Measurements from ENCODE around the gene GPX2. TPM values are rescaled to one million over a fixed set of nuclear protein-coding genes. Genes with fewer than 3 reads are reported as not detected.

The GPX2 gene
- 1 to 10 TPM in 1 of 4 donors, not detected in 3; 4.0 TPM for total RNA-seq

DNA sequence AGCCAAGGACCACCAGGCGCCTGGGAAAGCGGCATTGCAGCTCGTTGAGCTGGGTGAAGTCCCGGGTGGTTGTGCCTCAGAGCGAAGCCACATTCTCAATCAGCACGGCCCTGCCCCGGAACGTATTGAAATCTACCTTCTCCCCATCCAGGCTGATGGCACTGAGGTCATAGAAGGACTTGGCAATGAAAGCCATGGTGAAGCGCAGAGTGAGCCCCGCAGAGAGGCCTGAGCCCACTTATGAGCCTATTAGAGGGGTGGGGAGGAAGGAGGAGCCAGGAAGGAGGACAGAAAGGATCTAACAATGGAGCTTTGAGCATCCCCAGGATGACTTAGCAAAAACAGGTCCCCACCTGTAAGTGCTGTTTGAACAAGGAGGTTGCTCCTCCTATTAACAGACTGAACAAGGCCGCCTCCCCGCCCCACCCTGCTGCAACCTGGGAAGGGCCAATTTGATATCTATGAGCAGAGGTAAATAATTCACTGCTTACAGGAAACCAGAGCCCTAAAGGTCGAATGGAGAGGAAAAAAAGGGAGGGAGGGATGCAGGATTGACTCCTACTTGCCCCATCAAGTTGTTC, at the start of gene GPX2:
Gene GPX2 (minus strand): TSS at position 215 of the 581 bp plus-strand sequence. CDS start 19 bp downstream, at position 196.
- no peak for TF ChIP-seq POLR2A (IDR thresholded peaks at IDR 0.05)
- intact Hi-C loops (cut with DNase I) = no loop called here

DNA sequence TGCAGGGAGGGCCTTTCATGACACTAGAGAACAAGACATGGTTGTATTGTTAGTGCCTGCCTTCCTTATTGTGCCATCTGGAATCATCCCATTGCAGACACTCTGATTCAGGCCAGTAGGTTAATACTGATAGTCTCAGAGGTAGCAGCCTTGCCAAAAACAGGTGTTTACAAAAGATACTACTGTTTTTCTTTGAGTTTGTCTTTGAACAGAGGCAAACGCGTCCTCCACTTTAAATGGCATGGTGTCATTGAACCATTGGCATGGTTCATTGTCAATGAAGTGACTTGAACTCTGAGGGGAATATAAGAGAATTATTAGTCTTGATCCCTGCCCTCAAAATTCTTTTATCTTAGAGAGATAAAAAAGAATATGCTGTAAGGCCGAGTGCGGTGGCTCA, 48.4 kb upstream of the GPX2 start:
- TF ChIP-seq, protein P1, sequence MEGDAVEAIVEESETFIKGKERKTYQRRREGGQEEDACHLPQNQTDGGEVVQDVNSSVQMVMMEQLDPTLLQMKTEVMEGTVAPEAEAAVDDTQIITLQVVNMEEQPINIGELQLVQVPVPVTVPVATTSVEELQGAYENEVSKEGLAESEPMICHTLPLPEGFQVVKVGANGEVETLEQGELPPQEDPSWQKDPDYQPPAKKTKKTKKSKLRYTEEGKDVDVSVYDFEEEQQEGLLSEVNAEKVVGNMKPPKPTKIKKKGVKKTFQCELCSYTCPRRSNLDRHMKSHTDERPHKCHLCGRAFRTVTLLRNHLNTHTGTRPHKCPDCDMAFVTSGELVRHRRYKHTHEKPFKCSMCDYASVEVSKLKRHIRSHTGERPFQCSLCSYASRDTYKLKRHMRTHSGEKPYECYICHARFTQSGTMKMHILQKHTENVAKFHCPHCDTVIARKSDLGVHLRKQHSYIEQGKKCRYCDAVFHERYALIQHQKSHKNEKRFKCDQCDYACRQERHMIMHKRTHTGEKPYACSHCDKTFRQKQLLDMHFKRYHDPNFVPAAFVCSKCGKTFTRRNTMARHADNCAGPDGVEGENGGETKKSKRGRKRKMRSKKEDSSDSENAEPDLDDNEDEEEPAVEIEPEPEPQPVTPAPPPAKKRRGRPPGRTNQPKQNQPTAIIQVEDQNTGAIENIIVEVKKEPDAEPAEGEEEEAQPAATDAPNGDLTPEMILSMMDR (IDR thresholded peaks at IDR 0.05) = no peak
- no peak for TF ChIP-seq POLR2A (IDR thresholded peaks at IDR 0.05)
- H3K36me3 ChIP-seq = no peaks in the 10 kb centered on the region
- intact Hi-C loops (cut with DNase I) = no loop called here
- no peak overlapping the region for H3K4me3 ChIP-seq (replicated peaks in 1 of 3)
- no peak for DNase-seq
- WGBS, 2 donors = 94 to 96% methylated on average over 4 of the region's 4 CpGs
- H3K27me3 ChIP-seq = no peaks in the 10 kb centered on the region
- H3K27ac ChIP-seq = no peak overlapping the region
- no peaks in the 10 kb centered on the region for H3K9me3 ChIP-seq
- H3K4me1 ChIP-seq = peaks cover 9 to 18% of the 10 kb centered on the region in 2 donors

More for the DNA sequence above, at the start of gene GPX2:
- WGBS, 2 donors = 83 to 86% methylated on average over 13 of the region's 13 CpGs
- no peak for DNase-seq
- no peak within 1 kb of the TSS for H3K27ac ChIP-seq
- H3K36me3 ChIP-seq = no peaks in the 10 kb centered on the region
- no peaks in the 10 kb centered on the region for H3K9me3 ChIP-seq
- H3K4me3 ChIP-seq (replicated peaks in 1 of 3) = no peak within 1 kb of the TSS
- no peaks in the 10 kb centered on the region for H3K4me1 ChIP-seq
- no peaks in the 10 kb centered on the region for H3K27me3 ChIP-seq

GRCh38 chr14:64990296-64990695, 47.8 kb upstream of the GPX2 start:
- no peak overlapping the region for H3K27ac ChIP-seq
- 78 to 85% methylated on average over 3 of the region's 3 CpGs for WGBS, 2 donors
- TF ChIP-seq, protein P1 (IDR thresholded peaks at IDR 0.05) = no peak
- TF ChIP-seq POLR2A (IDR thresholded peaks at IDR 0.05) = no peak
- H3K27me3 ChIP-seq = no peaks in the 10 kb centered on the region
- no peaks in the 10 kb centered on the region for H3K36me3 ChIP-seq
- no peak for DNase-seq
- H3K4me1 ChIP-seq = peaks cover 9 to 18% of the 10 kb centered on the region in 2 donors
- H3K4me3 ChIP-seq (replicated peaks in 1 of 3) = no peak overlapping the region
- H3K9me3 ChIP-seq = no peaks in the 10 kb centered on the region
- intact Hi-C loops (cut with DNase I) = no loop called here

DNA sequence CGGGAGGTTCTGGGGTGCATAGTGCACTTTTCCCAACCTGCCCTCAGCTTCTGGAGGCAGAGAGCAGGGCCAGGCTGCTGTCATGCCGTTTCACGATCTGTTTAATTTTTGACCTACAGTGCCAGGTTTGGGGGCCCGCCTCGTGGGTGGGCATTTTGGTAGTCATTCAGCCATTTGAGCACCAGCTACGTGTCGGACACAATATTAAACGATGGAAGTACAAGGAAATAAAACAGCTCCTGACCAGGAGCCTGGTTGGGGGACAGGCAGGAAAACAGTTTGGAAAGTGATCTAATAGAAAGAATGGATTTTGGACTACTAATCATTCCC, 44.9 kb upstream of the GPX2 start:
- TF ChIP-seq POLR2A (IDR thresholded peaks at IDR 0.05) = no peak
- TF ChIP-seq, protein P1 (IDR thresholded peaks at IDR 0.05) = no peak
- 0 to 1% methylated on average over 8 of the region's 8 CpGs for WGBS, 2 donors
- no peak for DNase-seq
- H3K27ac ChIP-seq = peak overlapping the region; percentile 21 to 95 (median 95)
- no peaks in the 10 kb centered on the region for H3K27me3 ChIP-seq
- H3K4me1 ChIP-seq = peaks cover 9 to 21% of the 10 kb centered on the region in 2 donors
- intact Hi-C loops (cut with DNase I) = loop anchor here (10.0 kb wide), 2 partner anchors 73 to 163 kb away; partner anchors contain the start of gene CHURC1
- no peaks in the 10 kb centered on the region for H3K9me3 ChIP-seq
- H3K4me3 ChIP-seq (replicated peaks in 1 of 3) = peak overlapping the region; percentile 62 to 82 (median 74)
- no peaks in the 10 kb centered on the region for H3K36me3 ChIP-seq

GRCh38 chr14:64986648-64987437, 44.3 kb upstream of the GPX2 start, which contains the start of gene FNTB:
Gene FNTB, plus strand, starts transcription at chr14:64986895. Its CDS starts 59 bp downstream, at chr14:64986954.
- DNase-seq = peak; percentile 96 to 98
- intact Hi-C loops (cut with DNase I) = loop anchor here (10.0 kb wide), 2 partner anchors 72 to 162 kb away; partner anchors contain the start of gene CHURC1
- WGBS, 2 donors = 1% methylated on average over 61 to 65 of the region's 65 CpGs
- no peaks in the 10 kb centered on the region for H3K36me3 ChIP-seq
- TF ChIP-seq, protein P1 (IDR thresholded peaks at IDR 0.05) = peak; percentile 47 to 75 (median 70)
- peak in 1 of 2 donors; percentile 63 for TF ChIP-seq POLR2A (IDR thresholded peaks at IDR 0.05)
- H3K9me3 ChIP-seq = no peaks in the 10 kb centered on the region
- H3K4me1 ChIP-seq = peaks cover 9 to 21% of the 10 kb centered on the region in 2 donors
- no peaks in the 10 kb centered on the region for H3K27me3 ChIP-seq
- peak within 1 kb of the TSS; percentile 62 to 95 (median 95) for H3K27ac ChIP-seq
- peak within 1 kb of the TSS; percentile 62 to 82 (median 74) for H3K4me3 ChIP-seq (replicated peaks in 1 of 3)

All from thyroid gland (tissue), 4 donors.